Fibroblast of villous mesenchyme (primary cell): ENCODE results near the gene SSR2. TPM values are rescaled to one million over a fixed set of nuclear protein-coding genes. Genes with fewer than 3 reads are reported as not detected.

Source experiments
- DNase-seq: peaks from one replicate; pipeline ENCODE4 v3.0.0-alpha.2; 2010; ENCODE audit warnings: low read depth
- H3K4me3 ChIP-seq: 2 replicates; pipeline ENCODE4 v1.5.1; 2011; ENCODE audit warnings: low read depth, mild to moderate bottlenecking, low read length
- CTCF ChIP-seq: IDR thresholded peaks from 2 replicates; pipeline ENCODE4 v1.5.1; 2012; ENCODE audit warnings: low read depth, mild to moderate bottlenecking, low read length; ENCODE audit not compliant: insufficient read depth
- total RNA-seq: library from RNA; depleted of rRNA; stranded (reverse); fragments of >200 nt; gene quantifications from 2 replicates; pipeline ENCODE4 v1.2.3, GENCODE V29; 2012

Gene SSR2
- total RNA-seq, 1 donor, result 386 TPM

GRCh38 chr1:156006666-156007376 lies 13.9 kb downstream of the SSR2 start:
- no peak for DNase-seq
- no peak for TF ChIP-seq CTCF
- H3K4me3 ChIP-seq, result no peak overlapping the region

- no peak for TF ChIP-seq CTCF
- no peak overlapping the region for H3K4me3 ChIP-seq
- DNase-seq, result no peak
Observed at GRCh38 chr1:156004843-156005584, 15.7 kb downstream of the SSR2 start.

- DNase-seq, result no peak
- H3K4me3 ChIP-seq, result no peak overlapping the region
- no peak for TF ChIP-seq CTCF
Observed at GRCh38 chr1:156003923-156004188, 16.9 kb downstream of the SSR2 start.

GRCh38 chr1:156002188-156002911 lies 18.4 kb downstream of the SSR2 start:
- H3K4me3 ChIP-seq, result no peak overlapping the region
- no peak for TF ChIP-seq CTCF
- no peak for DNase-seq

- H3K4me3 ChIP-seq, result no peak overlapping the region
- DNase-seq, result no peak
- no peak for TF ChIP-seq CTCF
Observed at GRCh38 chr1:156001662-156002171, 19.0 kb downstream of the SSR2 start.

- DNase-seq, result no peak
- H3K4me3 ChIP-seq, result no peak overlapping the region
- no peak for TF ChIP-seq CTCF
Observed at GRCh38 chr1:156001021-156001661, 19.6 kb downstream of the SSR2 start.
